ENCODE results near the gene SLC31A2.
"Not testable (repeated sequence)": the region's sequence is repeated elsewhere in the genome, so short reads cannot be mapped to it uniquely, and the experiment has no call there.

SLC31A2 gene

DNA sequence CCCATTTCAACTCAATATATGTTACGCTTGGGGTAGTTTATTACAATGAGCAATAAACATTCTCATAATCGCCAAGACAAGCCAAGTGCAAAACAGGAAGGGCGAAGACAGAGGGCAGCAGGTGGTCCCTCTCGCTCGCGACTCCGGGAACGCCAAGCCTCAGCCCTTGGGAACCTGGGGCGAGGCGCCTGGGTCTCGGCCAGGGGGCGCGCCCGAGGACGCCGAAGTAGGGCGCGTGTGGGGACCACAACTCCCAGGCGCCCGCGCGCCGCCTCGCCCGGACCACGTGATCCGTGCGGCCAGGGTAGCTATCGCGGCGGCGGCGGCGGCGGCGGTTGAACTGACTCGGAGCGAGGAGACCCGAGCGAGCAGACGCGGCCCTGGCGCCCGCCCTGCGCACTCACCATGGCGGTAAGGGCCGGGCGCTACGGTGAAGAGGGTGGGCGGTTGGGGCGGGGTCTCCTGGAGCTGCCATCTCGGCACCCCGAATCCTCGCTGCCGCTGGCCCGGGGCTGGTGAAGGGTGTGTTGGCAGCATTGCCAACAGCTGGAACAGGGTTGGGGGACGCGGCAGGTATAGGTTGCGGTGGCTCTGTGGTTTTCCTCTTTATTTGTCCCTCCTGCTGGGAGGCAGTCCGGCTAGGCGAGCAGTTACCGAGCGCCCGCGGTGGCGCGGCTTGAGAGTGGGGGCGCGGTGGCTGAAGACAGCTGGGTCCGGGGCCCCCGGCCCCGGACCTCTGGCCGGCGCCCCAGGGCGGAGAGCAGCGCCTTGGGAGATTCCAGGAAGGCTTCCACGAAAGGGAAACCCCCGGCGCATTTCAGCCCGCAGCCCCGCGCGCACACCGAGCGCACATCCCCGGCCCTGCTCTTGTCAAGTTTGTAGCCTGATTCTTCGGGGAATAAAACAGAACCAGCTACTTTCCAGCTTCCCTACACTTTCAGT lies at the start of gene SLC31A2:
SLC31A2 (plus strand) TSS at position 338 of the 942 bp plus-strand sequence; CDS start at position 406, 68 bp downstream.
- peak; percentile 87 for DNase-seq

DNA sequence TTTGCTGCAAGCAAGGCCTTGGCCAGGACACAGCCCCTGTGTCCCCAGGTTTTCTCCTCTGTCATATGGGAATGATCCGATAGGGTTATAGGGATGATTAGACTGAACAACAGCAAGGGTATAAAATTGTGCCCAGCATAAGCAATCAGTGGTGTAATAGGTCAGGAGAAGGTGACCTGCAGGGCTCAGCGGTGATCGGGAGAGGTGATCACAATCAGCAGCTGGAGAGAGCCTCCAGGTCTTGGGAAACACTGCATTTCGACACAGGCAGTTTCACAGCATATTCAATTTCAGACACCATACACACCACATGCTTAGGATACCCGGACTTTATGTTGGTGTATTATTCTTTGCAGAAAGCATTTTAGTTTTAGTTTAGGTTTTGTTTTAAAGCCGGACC lies 45.5 kb upstream of the SLC31A2 start:
- DNase-seq = not testable (repeated sequence)

DNA sequence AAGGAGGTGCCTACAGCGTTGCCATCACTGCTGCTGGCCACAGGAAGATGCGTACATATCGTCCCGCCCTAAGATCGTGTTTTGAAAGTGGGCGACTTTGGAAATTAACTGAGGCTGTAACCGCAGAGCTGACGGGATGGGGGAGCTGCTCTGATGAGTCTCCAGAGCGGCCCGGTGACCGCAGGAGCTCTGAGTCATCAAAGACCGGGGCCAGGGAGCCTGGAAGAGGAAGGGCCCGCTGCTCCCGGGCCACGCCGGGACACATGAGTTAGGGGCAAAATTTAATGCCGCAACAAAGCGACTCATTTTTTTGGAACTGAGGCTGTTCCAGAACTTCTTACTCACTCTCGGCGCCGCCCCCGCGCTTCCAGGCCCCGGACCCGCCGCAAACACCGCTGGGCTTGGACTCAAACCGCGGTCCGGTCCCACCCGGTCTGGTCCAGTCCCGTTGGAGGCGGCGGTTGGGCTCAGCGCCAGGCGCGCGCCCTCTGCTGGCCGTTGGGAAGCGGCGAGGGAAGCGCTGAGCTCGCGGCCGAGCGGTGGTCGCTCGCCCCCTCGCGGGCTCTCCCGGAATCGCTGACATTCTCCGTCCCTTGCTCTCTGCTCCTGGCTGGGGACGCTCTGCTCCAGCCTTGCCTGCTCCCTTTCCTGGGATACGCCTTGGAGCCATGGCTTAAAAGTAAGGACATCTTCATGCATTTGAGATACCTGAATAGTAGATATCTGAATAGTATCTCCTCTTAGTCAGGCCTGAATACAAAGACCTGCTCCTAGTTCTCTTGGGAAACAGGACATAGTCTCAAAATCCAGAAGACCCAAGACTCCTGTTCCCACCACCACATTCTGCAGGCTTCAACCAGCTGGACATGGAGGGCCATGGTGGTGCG lies 39.5 kb upstream of the SLC31A2 start:
- DNase-seq = not testable (repeated sequence)

DNA sequence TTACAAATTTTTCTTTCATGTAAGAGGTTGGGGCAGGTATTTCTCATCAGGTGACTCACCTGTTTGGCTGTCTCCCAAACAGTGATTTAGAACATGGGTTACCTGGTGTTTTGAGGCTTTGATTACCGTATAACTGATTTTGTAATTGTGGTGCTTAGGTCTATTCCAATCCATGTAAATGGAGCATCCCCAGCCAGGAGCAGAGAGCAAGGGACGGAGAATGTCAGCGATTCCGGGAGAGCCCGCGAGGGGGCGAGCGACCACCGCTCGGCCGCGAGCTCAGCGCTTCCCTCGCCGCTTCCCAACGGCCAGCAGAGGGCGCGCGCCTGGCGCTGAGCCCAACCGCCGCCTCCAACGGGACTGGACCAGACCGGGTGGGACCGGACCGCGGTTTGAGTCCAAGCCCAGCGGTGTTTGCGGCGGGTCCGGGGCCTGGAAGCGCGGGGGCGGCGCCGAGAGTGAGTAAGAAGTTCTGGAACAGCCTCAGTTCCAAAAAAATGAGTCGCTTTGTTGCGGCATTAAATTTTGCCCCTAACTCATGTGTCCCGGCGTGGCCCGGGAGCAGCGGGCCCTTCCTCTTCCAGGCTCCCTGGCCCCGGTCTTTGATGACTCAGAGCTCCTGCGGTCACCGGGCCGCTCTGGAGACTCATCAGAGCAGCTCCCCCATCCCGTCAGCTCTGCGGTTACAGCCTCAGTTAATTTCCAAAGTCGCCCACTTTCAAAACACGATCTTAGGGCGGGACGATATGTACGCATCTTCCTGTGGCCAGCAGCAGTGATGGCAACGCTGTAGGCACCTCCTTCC lies 37.9 kb upstream of the SLC31A2 start:
- DNase-seq = peak; percentile 1

- DNase-seq = not testable (repeated sequence)
Measured at GRCh38 chr9:113118829-113119228, 32.0 kb upstream of the SLC31A2 start.

DNA sequence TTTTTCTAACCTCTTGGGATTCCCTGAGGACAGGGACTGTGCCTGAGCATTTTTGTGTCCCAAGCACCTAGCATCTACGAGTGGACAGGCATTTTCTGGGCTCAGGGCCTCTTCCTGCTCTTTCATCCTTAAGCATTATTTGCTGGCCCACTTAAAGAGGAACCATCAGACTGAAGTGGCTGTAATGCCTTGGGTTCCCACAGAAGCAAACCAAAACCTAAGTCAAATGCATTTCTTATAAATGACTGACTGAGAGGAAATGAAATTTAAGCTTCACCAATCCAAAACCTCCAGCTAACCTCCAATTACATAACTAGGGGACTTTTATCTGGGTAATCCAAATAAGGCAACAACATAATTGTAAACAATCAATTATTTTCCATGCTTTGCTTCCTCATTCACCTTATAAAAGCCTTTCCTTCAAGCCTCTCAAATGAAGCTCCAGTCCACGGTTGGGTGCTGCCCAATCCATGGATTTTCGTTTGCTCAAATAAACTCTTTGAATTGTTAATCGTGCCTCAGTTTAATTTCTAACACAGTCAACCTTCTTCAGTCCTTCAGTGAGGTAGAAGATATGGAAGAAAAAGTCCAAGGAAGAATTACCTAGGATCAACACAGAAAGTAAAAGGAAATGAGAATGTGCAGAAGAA lies 25.3 kb upstream of the SLC31A2 start:
- no peak for DNase-seq

DNA sequence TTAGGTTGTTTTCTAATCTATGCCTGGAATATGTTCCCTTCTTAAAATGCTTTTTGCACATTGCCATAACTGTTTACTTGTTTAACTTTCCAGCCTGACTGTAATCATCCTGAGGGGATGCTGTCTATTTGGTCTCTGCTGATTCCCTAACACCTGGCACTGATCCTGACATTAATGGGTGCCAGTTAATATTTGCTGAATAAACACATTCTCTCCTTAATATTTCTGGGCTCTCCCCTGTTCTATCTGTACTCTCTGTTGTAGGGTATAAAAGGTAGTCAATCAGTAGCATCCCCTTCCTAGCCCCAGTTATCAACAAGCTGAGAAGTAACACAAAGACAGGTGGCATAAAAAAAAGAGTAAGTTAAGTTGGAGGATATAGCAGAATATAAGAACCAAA lies 21.3 kb upstream of the SLC31A2 start:
- no peak for DNase-seq

DNA sequence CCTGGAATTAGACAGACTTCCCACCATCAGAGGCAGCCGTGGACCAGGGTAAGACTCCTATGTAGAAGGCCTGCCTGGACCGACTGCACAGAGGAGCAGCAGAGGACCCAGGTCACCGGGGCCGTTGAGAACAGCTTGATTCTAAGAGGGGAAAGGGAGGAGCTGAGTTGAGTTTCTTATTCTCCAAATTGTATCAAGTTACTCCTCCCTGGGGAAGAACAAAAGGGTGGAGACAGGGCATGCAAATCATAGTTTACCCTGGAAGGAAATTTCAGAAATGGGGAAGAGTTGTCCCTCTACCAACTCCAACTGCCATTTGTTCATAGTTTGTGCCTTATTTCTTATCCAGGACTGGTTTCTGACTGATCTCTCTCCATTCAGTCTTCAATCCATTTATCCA lies 20.9 kb upstream of the SLC31A2 start:
- DNase-seq = no peak

GRCh38 chr9:113131689-113132151 lies 19.1 kb upstream of the SLC31A2 start:
- DNase-seq = no peak

GRCh38 chr9:113137196-113138168 lies 13.3 kb upstream of the SLC31A2 start:
- DNase-seq = no peak

- no peak for DNase-seq
Measured at GRCh38 chr9:113138760-113139159, 12.0 kb upstream of the SLC31A2 start.

- DNase-seq = no peak
Measured at GRCh38 chr9:113139225-113139829, 11.5 kb upstream of the SLC31A2 start.

DNA sequence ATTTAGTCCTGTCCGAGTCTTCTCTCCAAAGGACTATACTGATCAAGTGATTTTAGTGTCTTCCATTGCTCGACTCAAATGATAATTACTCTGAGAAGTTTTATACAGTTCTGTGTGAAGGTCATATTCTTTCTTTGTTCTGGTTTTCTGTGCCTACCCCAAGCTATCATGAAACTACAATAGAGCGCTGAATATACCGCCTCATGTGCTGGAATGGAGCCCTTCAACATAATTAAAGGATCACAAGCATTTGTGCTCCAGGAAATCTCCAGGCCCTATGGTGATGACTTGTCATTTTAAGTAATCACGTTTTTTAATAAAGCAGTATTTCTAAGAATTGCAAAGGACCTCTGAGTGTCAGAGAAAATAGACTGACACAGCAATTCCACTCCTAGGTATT lies 10.9 kb upstream of the SLC31A2 start:
- no peak for DNase-seq

DNA sequence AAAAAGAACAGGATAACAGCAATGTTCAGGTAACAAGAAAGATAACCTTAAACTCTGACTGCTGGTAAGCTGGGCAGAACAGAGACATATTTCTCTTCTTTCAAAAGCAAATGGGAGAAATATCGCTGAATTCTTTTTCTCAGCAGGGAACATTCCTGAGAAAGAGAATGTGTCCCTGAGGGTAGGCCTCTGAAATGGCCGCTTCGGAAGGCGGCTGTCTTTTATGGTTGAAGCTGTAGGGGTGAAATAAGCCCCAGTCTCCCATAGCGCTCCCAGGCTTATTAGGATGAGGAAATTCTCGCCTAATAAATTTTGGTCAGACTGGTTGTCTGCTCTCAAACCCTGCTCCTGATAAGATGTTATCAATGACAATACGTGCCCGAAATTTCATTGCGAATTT lies 9.9 kb upstream of the SLC31A2 start:
- DNase-seq = not testable (repeated sequence)

- no peak for DNase-seq
Measured at GRCh38 chr9:113143432-113144227, 7.2 kb upstream of the SLC31A2 start.

- DNase-seq = no peak
Measured at GRCh38 chr9:113148372-113148705, 2.5 kb upstream of the SLC31A2 start.

DNA sequence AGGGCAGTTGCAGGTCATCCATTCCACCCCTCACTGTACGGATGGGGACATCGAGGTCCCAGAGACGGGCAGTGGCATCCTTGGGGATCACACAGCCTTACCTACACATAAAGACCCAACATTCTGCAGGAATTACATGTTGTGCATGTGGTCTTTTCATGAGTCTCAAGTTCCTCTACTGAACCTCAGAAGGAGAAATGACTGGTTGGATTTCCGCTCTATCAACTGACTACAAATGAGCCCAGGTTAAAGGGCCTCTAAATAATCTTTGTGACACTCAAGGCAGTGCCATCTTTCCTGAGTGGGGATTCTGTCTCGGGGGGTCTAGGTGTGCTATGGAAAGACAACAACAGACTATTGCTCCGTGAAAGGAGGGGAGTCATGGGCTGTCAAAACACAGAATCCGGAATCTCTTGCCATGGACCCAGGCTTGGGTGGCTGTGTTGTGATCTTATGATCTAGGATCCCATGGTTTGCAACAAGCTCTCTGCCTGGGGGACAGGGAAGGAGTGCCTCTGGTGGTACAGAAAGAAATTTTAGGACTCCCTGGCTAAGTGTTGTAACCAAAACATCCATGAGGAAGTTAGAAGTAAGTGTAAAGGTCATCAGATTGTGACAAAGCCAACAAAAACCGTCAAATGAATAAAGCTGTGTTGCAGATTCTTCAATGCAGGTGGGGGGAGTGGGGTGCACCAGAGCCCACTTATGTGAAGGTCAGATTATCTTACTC lies 1.9 kb upstream of the SLC31A2 start:
- DNase-seq = no peak

DNA sequence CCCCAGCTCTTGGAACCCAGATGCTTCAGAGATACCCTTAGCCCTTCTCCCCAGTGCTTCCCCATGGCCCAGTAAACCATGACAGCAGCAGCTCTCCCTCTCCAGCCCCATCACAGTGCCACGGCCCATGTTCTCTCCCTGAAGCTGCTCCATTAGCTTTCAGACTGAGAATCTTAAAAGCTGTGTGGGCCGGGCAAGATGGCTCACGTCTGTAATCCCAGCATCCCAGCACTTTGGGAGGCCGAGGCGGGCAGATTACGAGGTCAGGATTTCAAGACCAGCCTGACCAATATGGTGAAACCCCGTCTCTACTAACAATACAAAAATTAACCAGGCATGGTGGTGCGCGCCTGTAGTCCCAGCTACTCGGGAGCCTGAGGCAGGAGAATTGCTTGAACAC lies 1.2 kb upstream of the SLC31A2 start:
- not testable (repeated sequence) for DNase-seq
